Right lobe of liver (tissue), 6 donors: ENCODE measurements around the gene NOP10. TPM values are rescaled to one million over a fixed set of nuclear protein-coding genes. Genes with fewer than 3 reads are reported as not detected.

ENCODE experiments used
- ATAC-seq, 4 donors: fragments of 200-7000 bp; cut with Tn5 transposase; one replicate each; pipeline ENCODE4 v1.9.1; 2020; ENCODE audit warnings: mild to moderate bottlenecking in 4 of 4, moderate library complexity in 4 of 4
- DNase-seq, 3 donors: peaks; one replicate each; pipeline ENCODE4 v3.0.0-alpha.2; 2020
- H3K27ac ChIP-seq, 3 donors: fragments of 200-600 bp; one replicate each; pipeline ENCODE4 v1.8.0; 2022
- H3K27me3 ChIP-seq, 2 donors: fragments of 200-600 bp; one replicate each; pipeline ENCODE4 v1.8.0; 2022
- H3K36me3 ChIP-seq, 4 donors: fragments of 200-600 bp; sonication (generic) in 1 of 4; one replicate each; pipeline versions ENCODE4 v1.5.1 to v1.8.0; 2017 to 2022; ENCODE audit warnings: control low read depth in 1 of 4
- H3K4me1 ChIP-seq, 4 donors: fragments of 200-600 bp; sonication (generic) in 1 of 4; one replicate each; pipeline versions ENCODE4 v1.5.1 to v1.8.0; 2017 to 2022; ENCODE audit warnings: control low read depth in 1 of 4
- H3K4me3 ChIP-seq, 3 donors: fragments of 200-600 bp; one replicate each; pipeline ENCODE4 v1.8.0; 2022
- H3K9me3 ChIP-seq, 4 donors: fragments of 200-600 bp; sonication (generic) in 1 of 4; one replicate each; pipeline versions ENCODE4 v1.5.1 to v1.8.0; 2017 to 2022; ENCODE audit warnings: control low read depth in 1 of 4
- POLR2A ChIP-seq: fragments of 450-650 bp; IDR thresholded peaks from one replicate; pipeline ENCODE4 v1.6.1; 2017; ENCODE audit warnings: antibody characterized with exemption, mild to moderate bottlenecking
- WGBS: methylation state at CpG from one replicate; pipeline ENCODE4 v1.1.6; 2018; ENCODE audit warnings: low coverage, low lambda C conversion rate; ENCODE audit not compliant: insufficient coverage; ENCODE audit errors: missing lambda C conversion rate; 5-methylcytosine and 5-hydroxymethylcytosine counted together
- intact Hi-C, 2 donors: fragments of 100-400 bp; cut with DNase I; formaldehyde crosslinking; loops; one replicate each; pipeline versions ENCODE4 v1.11.2 to v1.14.1; 2022
- total RNA-seq, 6 experiments: library from RNA; depleted of rRNA in 2 of 6; stranded (reverse); fragments of >200 nt in 2 of 6; fragmentation: NEBNext Ultra II Directional in 3 of 6; extraction: Animal tissue kit (Norgen Biotek cat#: 25700) in 3 of 6; gene quantifications; one replicate each; pipeline versions ENCODE4 v1.1.0 to v1.2.4, GENCODE V29; 2016 to 2023
- TF ChIP-seq, protein P1 (sequence below), 4 donors: fragments of 200-600 bp in 3 of 4; fragments of 450-650 bp in 1 of 4; IDR thresholded peaks; one replicate each; pipeline versions ENCODE4 v1.5.1 to v1.8.0; 2016 to 2022; ENCODE audit warnings: antibody characterized with exemption in 4 of 4, mild to moderate bottlenecking in 2 of 4
- donor health status: DM: no; HTN: yes; CAD: no.
- donor health status: DM: no; HTN: no; CAD: no.
- donor health status: DM: no; HTN: no; CAD: no.
- donor health status: DM: no; HTN: yes; CAD: no.
- donor health status: DM: no; HTN: yes; CAD: no.

The NOP10 gene
- total RNA-seq, 6 experiments from 2014 or later, result 59.2 to 177 (median 79.2) TPM

DNA sequence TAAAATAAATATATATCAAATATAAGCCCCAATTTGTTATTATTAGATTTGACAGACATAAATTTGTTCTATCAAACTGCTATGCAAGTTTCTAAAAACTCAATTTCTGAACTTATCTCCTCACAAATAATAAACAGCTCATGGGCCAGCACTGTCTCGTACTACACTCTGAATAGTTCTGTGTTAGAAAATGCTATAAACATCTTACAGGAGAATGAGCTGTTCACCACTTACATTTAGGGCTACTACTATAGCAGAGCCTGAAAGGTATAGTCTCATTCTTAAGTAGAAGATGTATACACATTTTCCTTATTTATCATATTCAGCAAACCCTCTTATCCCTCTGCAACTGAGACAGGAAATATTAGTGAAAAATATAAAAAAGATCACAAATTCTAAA is 18.0 kb downstream of the NOP10 start:
- H3K27ac ChIP-seq, result no peak overlapping the region
- no peaks in the 10 kb centered on the region for H3K27me3 ChIP-seq
- no peak for TF ChIP-seq POLR2A
- TF ChIP-seq, protein P1, sequence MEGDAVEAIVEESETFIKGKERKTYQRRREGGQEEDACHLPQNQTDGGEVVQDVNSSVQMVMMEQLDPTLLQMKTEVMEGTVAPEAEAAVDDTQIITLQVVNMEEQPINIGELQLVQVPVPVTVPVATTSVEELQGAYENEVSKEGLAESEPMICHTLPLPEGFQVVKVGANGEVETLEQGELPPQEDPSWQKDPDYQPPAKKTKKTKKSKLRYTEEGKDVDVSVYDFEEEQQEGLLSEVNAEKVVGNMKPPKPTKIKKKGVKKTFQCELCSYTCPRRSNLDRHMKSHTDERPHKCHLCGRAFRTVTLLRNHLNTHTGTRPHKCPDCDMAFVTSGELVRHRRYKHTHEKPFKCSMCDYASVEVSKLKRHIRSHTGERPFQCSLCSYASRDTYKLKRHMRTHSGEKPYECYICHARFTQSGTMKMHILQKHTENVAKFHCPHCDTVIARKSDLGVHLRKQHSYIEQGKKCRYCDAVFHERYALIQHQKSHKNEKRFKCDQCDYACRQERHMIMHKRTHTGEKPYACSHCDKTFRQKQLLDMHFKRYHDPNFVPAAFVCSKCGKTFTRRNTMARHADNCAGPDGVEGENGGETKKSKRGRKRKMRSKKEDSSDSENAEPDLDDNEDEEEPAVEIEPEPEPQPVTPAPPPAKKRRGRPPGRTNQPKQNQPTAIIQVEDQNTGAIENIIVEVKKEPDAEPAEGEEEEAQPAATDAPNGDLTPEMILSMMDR (IDR thresholded peaks at IDR 0.05), result no peak
- no peak overlapping the region for H3K4me3 ChIP-seq
- H3K9me3 ChIP-seq, result no peaks in the 10 kb centered on the region
- DNase-seq (no peak), ATAC-seq (no peak)
- intact Hi-C loops, result no loop called here
- no peaks in the 10 kb centered on the region for H3K4me1 ChIP-seq
- WGBS, result 86% methylated on average over 1 of the region's 1 CpG
- H3K36me3 ChIP-seq, result no peaks in the 10 kb centered on the region

DNA sequence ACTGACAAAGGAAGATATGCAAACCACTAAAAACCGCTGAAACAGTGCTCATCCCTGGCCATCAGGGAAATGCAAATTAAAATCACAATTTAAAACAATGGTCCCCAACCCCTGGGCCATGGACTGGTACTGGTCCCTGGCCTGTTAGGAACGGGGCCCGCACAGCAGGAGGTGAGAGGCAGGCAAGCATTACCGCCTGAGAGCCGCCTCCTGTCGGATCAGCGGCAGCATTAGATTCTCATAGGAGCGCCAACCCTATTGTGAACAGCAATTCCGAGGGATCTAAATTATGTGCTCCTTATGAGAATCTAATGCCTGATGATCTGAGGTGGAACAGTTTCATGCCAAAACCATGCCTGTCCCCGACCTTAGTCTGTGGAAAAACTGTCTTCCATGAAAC is 19.7 kb downstream of the NOP10 start:
- no peaks in the 10 kb centered on the region for H3K9me3 ChIP-seq
- no peak overlapping the region for H3K27ac ChIP-seq
- TF ChIP-seq, protein P1 (IDR thresholded peaks at IDR 0.05), result no peak
- TF ChIP-seq POLR2A, result no peak
- no peaks in the 10 kb centered on the region for H3K4me1 ChIP-seq
- DNase-seq, result no peak
- H3K4me3 ChIP-seq, result no peak overlapping the region
- H3K36me3 ChIP-seq, result no peaks in the 10 kb centered on the region
- H3K27me3 ChIP-seq, result no peaks in the 10 kb centered on the region
- 91% methylated on average over 7 of the region's 10 CpGs for WGBS
- ATAC-seq, result no peak
- intact Hi-C loops, result no loop called here

DNA sequence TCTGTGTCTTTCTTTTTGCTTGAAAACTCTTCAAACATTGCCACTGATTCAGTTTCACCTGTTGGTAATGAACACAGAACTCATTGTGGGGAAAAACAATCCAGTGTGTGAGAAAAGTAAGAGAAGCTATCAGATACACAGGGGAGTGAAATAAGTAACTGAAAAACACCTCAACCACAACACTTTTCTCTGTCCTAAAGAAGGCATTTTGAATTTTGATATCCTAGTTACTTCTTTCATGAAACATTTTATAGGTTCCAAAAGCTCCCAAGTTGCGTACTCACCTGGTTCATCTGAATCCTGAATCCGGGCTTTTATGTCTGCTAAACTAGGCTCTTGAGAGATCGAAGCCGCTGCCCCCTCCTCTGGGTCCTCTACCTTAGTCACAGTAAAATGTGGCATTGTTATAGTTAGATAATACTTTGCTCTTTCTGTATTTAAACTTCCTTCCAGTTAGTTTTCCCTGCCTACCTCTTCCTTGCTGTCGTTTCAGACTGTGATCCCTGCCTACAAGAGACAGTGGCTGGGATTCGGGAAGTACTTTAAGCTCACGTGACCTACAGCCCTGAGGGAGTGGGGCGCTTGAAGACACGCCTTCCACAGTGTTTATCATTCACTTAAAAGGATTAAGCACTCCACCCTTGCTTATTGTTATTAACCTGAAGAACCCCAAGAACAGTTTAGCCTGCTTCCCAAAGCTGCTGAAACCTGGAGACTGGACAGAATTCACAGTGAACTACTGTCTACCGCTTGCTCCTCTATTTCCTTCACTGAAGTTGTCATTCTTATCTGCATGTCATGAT is 24.5 kb downstream of the NOP10 start:
- TF ChIP-seq, protein P1 (IDR thresholded peaks at IDR 0.05), result no peak
- TF ChIP-seq POLR2A, result peak; percentile 62
- Histone ChIP-seq H3K36me3 (no peaks in the 10 kb centered on the region), H3K9me3 (no peaks in the 10 kb centered on the region), H3K27me3 (no peaks in the 10 kb centered on the region), H3K4me3 (peak overlapping the region; percentile 49 to 61 (median 49)), H3K4me1 (peaks cover 0 to 12% (median 0%) of the 10 kb centered on the region in 4 donors), H3K27ac (peak overlapping the region; percentile 46 to 70 (median 68))
- 3% methylated on average over 9 of the region's 10 CpGs for WGBS
- intact Hi-C loops, result no loop called here
- DNase-seq, result peak; percentile 57 to 78 (median 71)
- peak; percentile 99 to 100 (median 99) for ATAC-seq

DNA sequence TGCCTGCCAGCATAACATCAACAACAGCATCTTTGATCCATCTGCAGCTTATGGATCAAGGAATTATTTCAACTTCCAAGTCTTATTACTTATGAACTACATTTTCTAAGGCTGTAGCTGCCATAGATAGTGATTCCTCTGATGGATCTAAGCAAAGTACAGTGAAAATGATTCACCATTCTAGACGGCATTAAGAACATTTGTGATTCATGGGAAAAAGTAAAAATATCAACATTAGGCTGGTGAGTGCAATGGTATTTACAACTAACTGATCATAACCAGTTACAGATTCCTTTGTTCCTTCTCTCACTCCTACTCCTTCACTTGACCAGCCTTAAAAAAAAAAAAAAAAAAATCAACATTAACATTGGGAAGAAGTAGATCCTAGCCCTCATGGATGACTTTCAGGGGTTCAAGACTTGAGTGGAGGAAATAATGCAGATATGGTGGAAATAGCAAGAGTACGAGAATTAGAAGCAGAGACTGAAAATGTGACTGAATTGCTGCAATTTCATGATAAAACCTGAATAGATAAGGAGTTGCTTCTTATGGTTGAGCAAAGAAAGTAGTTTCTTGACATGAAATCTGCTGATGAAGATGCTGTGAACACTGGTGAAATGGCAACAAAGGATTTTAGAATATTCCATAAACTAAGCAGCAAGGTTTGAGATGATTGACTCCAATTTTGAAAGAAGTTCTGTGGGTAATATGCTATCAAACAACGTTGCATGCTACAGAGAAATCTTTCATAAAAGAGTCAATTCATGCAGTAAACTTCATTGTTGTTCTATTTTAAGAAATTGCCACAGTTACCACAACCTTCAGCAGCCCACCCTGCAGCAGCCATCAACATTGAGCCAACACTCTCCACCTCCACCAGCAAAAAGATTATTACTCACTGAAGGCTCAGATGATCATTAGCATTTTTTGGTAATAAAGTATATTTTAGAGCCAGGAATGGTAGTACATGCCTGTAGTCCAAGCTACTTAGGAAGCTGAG is 28.1 kb downstream of the NOP10 start:
- no peak overlapping the region for H3K27ac ChIP-seq
- TF ChIP-seq, protein P1 (IDR thresholded peaks at IDR 0.05), result no peak
- no peak for TF ChIP-seq POLR2A
- no peaks in the 10 kb centered on the region for H3K9me3 ChIP-seq
- H3K36me3 ChIP-seq, result peaks cover 0 to 5% (median 0%) of the 10 kb centered on the region in 4 donors
- intact Hi-C loops, result no loop called here
- peaks cover 0 to 12% (median 0%) of the 10 kb centered on the region in 4 donors for H3K4me1 ChIP-seq
- H3K27me3 ChIP-seq, result no peaks in the 10 kb centered on the region
- H3K4me3 ChIP-seq, result no peak overlapping the region
- no peak for DNase-seq
- WGBS, result 78% methylated on average over 3 of the region's 3 CpGs
- ATAC-seq, result no peak
